B cell (primary cell): ENCODE data around the gene NUDT7. TPM values are rescaled to one million over a fixed set of nuclear protein-coding genes. Genes with fewer than 3 reads are reported as not detected.

Experiments
- ATAC-seq: fragments of 200-7000 bp; cut with Tn5 transposase; one replicate; pipeline ENCODE4 v1.10.0; 2021; ENCODE audit warnings: low read depth, mild to moderate bottlenecking, moderate number of reproducible peaks, moderate library complexity
- CTCF ChIA-PET: fragments of 350-600 bp; sonication (Branson Sonifier 250); formaldehyde crosslinking; loops from one replicate; lab custom pipeline; 2021; ENCODE audit warnings: antibody characterized with exemption, inconsistent platforms; lab: Charles Lee
- POLR2A ChIA-PET: fragments of 350-600 bp; sonication (Branson Sonifier 250); formaldehyde crosslinking; loops from one replicate; lab custom pipeline; 2021; ENCODE audit warnings: antibody characterized with exemption; lab: Charles Lee
- DNase-seq: peaks from one replicate; pipeline ENCODE4 v3.0.0; 2013
- H2AFZ ChIP-seq: 2 replicates; pipeline ENCODE4 v1.6.1; 2012; ENCODE audit warnings: mild to moderate bottlenecking, low read depth, low read length; ENCODE audit not compliant: insufficient read depth, poor library complexity, severe bottlenecking
- H3K27ac ChIP-seq, 2 donors: 1 replicate in 1 of 2; 2 replicates in 1 of 2; pipeline ENCODE4 v1.5.1; 2012 to 2013; ENCODE audit warnings: low read length in 2 of 2, mild to moderate bottlenecking in 2 of 2, moderate library complexity in 1 of 2
- H3K27me3 ChIP-seq, 4 experiments: fragments of 200-600 bp in 1 of 4; sonication (generic) in 1 of 4; replicated peaks in 1 of 4; 1 replicate in 2 of 4; 2 replicates in 2 of 4; pipeline versions ENCODE4 v1.6.1 to v1.7.0; 2013 to 2016; ENCODE audit warnings: low read length in 3 of 4, mild to moderate bottlenecking in 2 of 4, mixed read lengths in 1 of 4, moderate library complexity in 1 of 4; ENCODE audit not compliant: insufficient read depth in 4 of 4, control insufficient read depth in 3 of 4; ENCODE audit errors: control extremely low read depth in 1 of 4
- H3K36me3 ChIP-seq, 2 experiments: replicated peaks in 1 of 2; 1 replicate in 1 of 2; 2 replicates in 1 of 2; pipeline versions ENCODE4 v1.6.1 to v1.7.1; 2013; ENCODE audit warnings: low read length in 1 of 2; ENCODE audit not compliant: insufficient read depth in 2 of 2, control insufficient read depth in 1 of 2; ENCODE audit errors: control extremely low read depth in 1 of 2, extremely low read depth in 1 of 2
- H3K4me1 ChIP-seq, 2 donors: fragments of 200-600 bp in 1 of 2; sonication (generic) in 1 of 2; 1 replicate in 1 of 2; 2 replicates in 1 of 2; pipeline versions ENCODE4 v1.5.1 to v1.6.1; 2013 to 2017; ENCODE audit warnings: low read length in 2 of 2; ENCODE audit not compliant: control insufficient read depth in 2 of 2, insufficient read depth in 2 of 2
- H3K4me2 ChIP-seq: replicated peaks from 2 replicates; pipeline ENCODE3; 2012; ENCODE audit warnings: mild to moderate bottlenecking, low read depth, low read length; ENCODE audit not compliant: poor library complexity, severe bottlenecking
- H3K4me3 ChIP-seq, 5 experiments: fragments of 200-600 bp in 1 of 5; sonication (generic) in 1 of 5; 1 replicate in 3 of 5; 2 replicates in 2 of 5; pipeline versions ENCODE4 v1.5.1 to v1.7.0; 2011 to 2016; ENCODE audit warnings: low read length in 4 of 5, mild to moderate bottlenecking in 4 of 5, low read depth in 2 of 5, control low read depth in 1 of 5, moderate library complexity in 1 of 5; ENCODE audit not compliant: insufficient read depth in 1 of 5; ENCODE audit errors: control extremely low read depth in 1 of 5, extremely low read depth in 1 of 5
- H3K79me2 ChIP-seq: fragments of 200-600 bp; sonication (generic); one replicate; pipeline ENCODE4 v1.6.0; 2016; ENCODE audit warnings: low read length; ENCODE audit not compliant: control insufficient read depth, insufficient read depth
- H3K9ac ChIP-seq: fragments of 200-600 bp; sonication (generic); 2 replicates; pipeline ENCODE4 v1.6.1; 2017; ENCODE audit warnings: mild to moderate bottlenecking, low read length, moderate library complexity
- H3K9me3 ChIP-seq, 3 donors: one replicate each; pipeline versions ENCODE4 v1.6.1 to v1.7.1; 2013; ENCODE audit warnings: low read length in 2 of 3; ENCODE audit not compliant: control insufficient read depth in 2 of 3, insufficient read depth in 1 of 3; ENCODE audit errors: control extremely low read depth in 1 of 3
- H4K20me1 ChIP-seq: 2 replicates; pipeline ENCODE4 v1.6.0; 2012; ENCODE audit warnings: mild to moderate bottlenecking, low read length; ENCODE audit not compliant: insufficient read depth, control insufficient read depth, poor library complexity, severe bottlenecking
- H3K27ac Mint-ChIP-seq: one replicate; pipeline ENCODE4 v1.8.0; 2021; ENCODE audit warnings: mixed read lengths
- H3K27me3 Mint-ChIP-seq: one replicate; pipeline ENCODE4 v1.8.0; 2021; ENCODE audit warnings: mixed read lengths
- H3K4me1 Mint-ChIP-seq: one replicate; pipeline ENCODE4 v1.8.0; 2021; ENCODE audit warnings: mixed read lengths
- H3K4me3 Mint-ChIP-seq: one replicate; pipeline ENCODE4 v1.8.0; 2021; ENCODE audit warnings: mixed read lengths
- H3K9me3 Mint-ChIP-seq: one replicate; pipeline ENCODE4 v1.8.0; 2022; ENCODE audit warnings: mixed read lengths; ENCODE audit not compliant: insufficient read depth
- EZH2 ChIP-seq: IDR thresholded peaks from 2 replicates; pipeline ENCODE4 v1.6.1; 2012; ENCODE audit warnings: borderline replicate concordance, low read depth, mild to moderate bottlenecking, moderate library complexity, low read length; ENCODE audit not compliant: insufficient read depth, poor library complexity, severe bottlenecking
- WGBS: methylation state at CpG from one replicate; pipeline ENCODE4 v1.1.5; 2013; ENCODE audit warnings: missing lambda C conversion rate; ENCODE audit not compliant: insufficient coverage; 5-methylcytosine and 5-hydroxymethylcytosine counted together
- intact Hi-C: fragments of 100-400 bp; cut with micrococcal nuclease; formaldehyde crosslinking; loops from one replicate; pipeline ENCODE4 v1.10.0; 2022
- polyA plus RNA-seq: library from polyadenylated mRNA; depleted of rRNA; stranded (reverse); fragments of >200 nt; gene quantifications from 2 replicates; pipeline ENCODE4 v1.2.3, GENCODE V29; 2012
- total RNA-seq, 2 donors: library from RNA; stranded (reverse); fragments of 120-200 nt in 1 of 2; gene quantifications; 1 replicate in 1 of 2; 2 replicates in 1 of 2; pipeline versions ENCODE4 v1.2.3 to v1.2.4, GENCODE V29; 2013 to 2022
- TF ChIP-seq, protein P1 (sequence below): fragments of 200-600 bp; IDR thresholded peaks from one replicate; pipeline ENCODE4 v1.8.0; 2022; ENCODE audit warnings: antibody characterized with exemption, mild to moderate bottlenecking

NUDT7 gene
- total and polyA plus RNA-seq, 2 donors (not counting 1 experiment from before 2014, with no cell fraction given), result 4.8 to 8.4 TPM

DNA sequence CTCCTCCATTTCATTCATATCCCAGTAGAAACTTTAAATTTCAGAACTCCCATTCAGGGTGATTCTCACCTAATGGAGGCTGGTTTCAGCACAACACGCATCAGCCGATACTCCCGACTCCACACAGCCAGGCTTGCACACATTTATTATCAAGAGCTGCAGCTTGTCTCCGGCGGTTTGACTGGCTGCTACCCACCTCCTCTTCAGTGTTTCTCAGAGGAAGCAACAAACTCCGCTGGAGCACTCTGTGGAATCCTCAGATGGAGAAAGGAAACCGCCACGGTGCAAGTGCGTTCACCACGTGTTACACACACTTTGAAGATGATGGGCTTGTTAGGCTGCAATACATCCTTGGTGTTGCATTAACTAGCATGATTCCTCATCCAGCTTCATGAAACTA, 39.7 kb upstream of the NUDT7 start:
- Histone ChIP-seq H3K9ac (no peak overlapping the region), H3K9me3 (no peaks in the 10 kb centered on the region), H3K36me3 (no peaks in the 10 kb centered on the region), H3K4me2 (no peak overlapping the region), H3K4me3 (no peak overlapping the region), H3K27ac (no peak overlapping the region), H3K27me3 (no peaks in the 10 kb centered on the region), H3K4me1 (peaks cover 0 to 3% of the 10 kb centered on the region in 2 donors), H3K79me2 (no peaks in the 10 kb centered on the region), H2AFZ (no peak overlapping the region), H4K20me1 (no peaks in the 10 kb centered on the region)
- no peak for DNase-seq
- ChIA-PET POLR2A (no interaction called here), CTCF (interaction anchor here (0.6 to 1.1 kb wide), 2 partner anchors 8 to 288 kb away, joined by 3 read pairs; no protein-coding TSS in a partner anchor)
- Mint-ChIP-seq H3K9me3 (no peaks in the 10 kb centered on the region), H3K27ac (no peak overlapping the region), H3K27me3 (peaks cover 11% of the 10 kb centered on the region), H3K4me1 (peaks cover 6% of the 10 kb centered on the region), H3K4me3 (no peak overlapping the region)
- intact Hi-C loops, result no loop called here
- no peak for ATAC-seq
- TF ChIP-seq, protein P1, sequence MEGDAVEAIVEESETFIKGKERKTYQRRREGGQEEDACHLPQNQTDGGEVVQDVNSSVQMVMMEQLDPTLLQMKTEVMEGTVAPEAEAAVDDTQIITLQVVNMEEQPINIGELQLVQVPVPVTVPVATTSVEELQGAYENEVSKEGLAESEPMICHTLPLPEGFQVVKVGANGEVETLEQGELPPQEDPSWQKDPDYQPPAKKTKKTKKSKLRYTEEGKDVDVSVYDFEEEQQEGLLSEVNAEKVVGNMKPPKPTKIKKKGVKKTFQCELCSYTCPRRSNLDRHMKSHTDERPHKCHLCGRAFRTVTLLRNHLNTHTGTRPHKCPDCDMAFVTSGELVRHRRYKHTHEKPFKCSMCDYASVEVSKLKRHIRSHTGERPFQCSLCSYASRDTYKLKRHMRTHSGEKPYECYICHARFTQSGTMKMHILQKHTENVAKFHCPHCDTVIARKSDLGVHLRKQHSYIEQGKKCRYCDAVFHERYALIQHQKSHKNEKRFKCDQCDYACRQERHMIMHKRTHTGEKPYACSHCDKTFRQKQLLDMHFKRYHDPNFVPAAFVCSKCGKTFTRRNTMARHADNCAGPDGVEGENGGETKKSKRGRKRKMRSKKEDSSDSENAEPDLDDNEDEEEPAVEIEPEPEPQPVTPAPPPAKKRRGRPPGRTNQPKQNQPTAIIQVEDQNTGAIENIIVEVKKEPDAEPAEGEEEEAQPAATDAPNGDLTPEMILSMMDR, result no peak
- no peak for TF ChIP-seq EZH2
- WGBS, result 81% methylated on average over 8 of the region's 10 CpGs

DNA sequence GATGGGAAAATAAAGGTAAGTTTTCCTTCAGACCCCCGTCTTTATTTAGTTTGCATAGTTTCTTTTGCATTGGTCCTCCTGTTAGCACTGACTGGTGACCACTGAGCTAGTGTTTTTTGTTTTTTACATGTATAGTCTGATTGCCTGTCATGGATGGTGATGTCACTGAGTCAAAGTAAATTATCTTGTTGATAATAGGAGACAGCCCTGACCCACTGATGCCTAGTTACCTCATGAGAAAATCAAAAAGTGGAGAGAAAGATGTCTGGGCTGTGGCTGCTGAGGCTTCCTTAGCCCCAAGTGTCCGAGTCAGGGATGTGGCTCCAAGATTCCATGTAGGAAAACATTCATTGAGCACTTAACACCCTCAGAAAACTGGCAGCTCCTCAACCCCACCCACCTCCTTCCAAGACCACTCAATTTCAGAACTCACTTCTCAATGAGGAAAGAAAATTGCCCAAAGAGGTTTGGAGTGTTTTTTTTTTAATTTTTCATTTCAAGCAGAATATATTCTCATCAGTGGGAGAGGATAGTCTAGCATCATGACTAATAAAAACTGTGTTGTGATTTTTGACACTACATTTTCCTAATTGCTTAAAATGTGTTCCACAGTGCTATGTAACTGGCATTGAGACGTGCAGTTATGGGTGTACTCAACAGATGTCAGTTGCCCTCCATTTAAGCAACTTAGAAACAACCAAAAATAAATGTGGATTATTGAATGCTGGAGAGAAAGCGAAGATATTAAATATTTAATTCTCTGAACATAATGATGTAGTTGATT, 38.7 kb upstream of the NUDT7 start:
- POLR2A ChIA-PET, result no interaction called here
- no peak overlapping the region for H3K4me2 ChIP-seq
- CTCF ChIA-PET, result interaction anchor here (1.1 kb wide), 1 partner anchor 287 kb away, joined by 3 read pairs; no protein-coding TSS in a partner anchor
- no peak for ATAC-seq
- TF ChIP-seq EZH2, result no peak
- TF ChIP-seq, protein P1, result no peak
- no peak for DNase-seq
- Mint-ChIP-seq H3K4me3 (no peak overlapping the region), H3K27me3 (peaks cover 18% of the 10 kb centered on the region), H3K9me3 (no peaks in the 10 kb centered on the region), H3K4me1 (peaks cover 6% of the 10 kb centered on the region), H3K27ac (no peak overlapping the region)
- no peak overlapping the region for H3K9ac ChIP-seq
- H3K36me3 ChIP-seq, result no peaks in the 10 kb centered on the region
- no peaks in the 10 kb centered on the region for H4K20me1 ChIP-seq
- intact Hi-C loops, result no loop called here
- no peaks in the 10 kb centered on the region for H3K79me2 ChIP-seq
- 80% methylated on average over 2 of the region's 4 CpGs for WGBS
- H3K27me3 ChIP-seq, result no peaks in the 10 kb centered on the region
- no peak overlapping the region for H2AFZ ChIP-seq
- no peaks in the 10 kb centered on the region for H3K9me3 ChIP-seq
- no peak overlapping the region for H3K4me3 ChIP-seq
- H3K4me1 ChIP-seq, result peaks cover 0 to 3% of the 10 kb centered on the region in 2 donors
- H3K27ac ChIP-seq, result no peak overlapping the region
